Activated naive CD8-positive, alpha-beta T cell treated with anti-CD3 and anti-CD28 coated beads, Interleukin-2, amount 50 U/mL, for 24 hours (primary cell): Measurements from ENCODE around the gene APOLD1.
"Not testable (repeated sequence)": the region's sequence is repeated elsewhere in the genome, so short reads cannot be mapped to it uniquely, and the experiment has no call there.

ENCODE experiments used
- ATAC-seq: fragments of 150-1000 bp; cut with Tn5 transposase; one replicate; pipeline ENCODE4 v1.10.0; 2021
- DNase-seq: peaks from one replicate; pipeline ENCODE4 v3.0.0; 2021
- H3K27ac Mint-ChIP-seq: one replicate; pipeline ENCODE4 v1.8.0; 2021; ENCODE audit warnings: mild to moderate bottlenecking, mixed read lengths
- H3K27me3 Mint-ChIP-seq: one replicate; pipeline ENCODE4 v1.8.0; 2021; ENCODE audit warnings: mixed read lengths
- H3K36me3 Mint-ChIP-seq: one replicate; pipeline ENCODE4 v1.8.0; 2021; ENCODE audit warnings: low read depth, mixed read lengths
- H3K4me1 Mint-ChIP-seq: one replicate; pipeline ENCODE4 v1.8.0; 2021; ENCODE audit warnings: mixed read lengths
- H3K4me3 Mint-ChIP-seq: one replicate; pipeline ENCODE4 v1.8.0; 2021; ENCODE audit warnings: mild to moderate bottlenecking, moderate library complexity, mixed read lengths
- H3K9me3 Mint-ChIP-seq: one replicate; pipeline ENCODE4 v1.8.0; 2021; ENCODE audit warnings: mixed read lengths

Gene APOLD1

GRCh38 chr12:12784911-12785814, at the start of gene APOLD1:
Gene APOLD1, plus strand, starts transcription at chr12:12785659. Its CDS starts 33 bp downstream, at chr12:12785692.
- Mint-ChIP-seq H3K27me3 (no peaks in the 10 kb centered on the region), H3K4me3 (peak within 1 kb of the TSS; percentile 84), H3K27ac (peak within 1 kb of the TSS; percentile 78), H3K36me3 (peaks cover 2% of the 10 kb centered on the region), H3K4me1 (peaks cover 33% of the 10 kb centered on the region), H3K9me3 (no peaks in the 10 kb centered on the region)
- DNase-seq (no peak), ATAC-seq (no peak)

- DNase-seq (no peak), ATAC-seq (peak; percentile 86)
- no peaks in the 10 kb centered on the region for H3K27me3 Mint-ChIP-seq
- no peaks in the 10 kb centered on the region for H3K9me3 Mint-ChIP-seq
- peak overlapping the region; percentile 87 for H3K27ac Mint-ChIP-seq
- H3K4me1 Mint-ChIP-seq: peaks cover 29% of the 10 kb centered on the region
- H3K36me3 Mint-ChIP-seq: no peaks in the 10 kb centered on the region
- peak overlapping the region; percentile 65 for H3K4me3 Mint-ChIP-seq
These were observed 48.4 kb upstream of the APOLD1 start for GRCh38 chr12:12736759-12737676.

GRCh38 chr12:12738152-12738551, 47.3 kb upstream of the APOLD1 start:
- H3K27me3 Mint-ChIP-seq, H3K4me3 Mint-ChIP-seq, H3K9me3 Mint-ChIP-seq, H3K36me3 Mint-ChIP-seq, DNase-seq, ATAC-seq, H3K27ac Mint-ChIP-seq: not testable (repeated sequence)
- H3K4me1 Mint-ChIP-seq: peaks cover 29% of the 10 kb centered on the region

GRCh38 chr12:12741660-12742059, 43.8 kb upstream of the APOLD1 start:
- DNase-seq (no peak), ATAC-seq (no peak)
- no peaks in the 10 kb centered on the region for H3K36me3 Mint-ChIP-seq
- H3K4me3 Mint-ChIP-seq: no peak overlapping the region
- no peak overlapping the region for H3K27ac Mint-ChIP-seq
- H3K27me3 Mint-ChIP-seq: no peaks in the 10 kb centered on the region
- H3K4me1 Mint-ChIP-seq: peaks cover 11% of the 10 kb centered on the region
- H3K9me3 Mint-ChIP-seq: no peaks in the 10 kb centered on the region

- H3K27me3 Mint-ChIP-seq: no peaks in the 10 kb centered on the region
- H3K27ac Mint-ChIP-seq: no peak overlapping the region
- DNase-seq (no peak), ATAC-seq (no peak)
- no peaks in the 10 kb centered on the region for H3K9me3 Mint-ChIP-seq
- no peaks in the 10 kb centered on the region for H3K36me3 Mint-ChIP-seq
- no peaks in the 10 kb centered on the region for H3K4me1 Mint-ChIP-seq
- H3K4me3 Mint-ChIP-seq: no peak overlapping the region
These were observed 40.7 kb upstream of the APOLD1 start for GRCh38 chr12:12744546-12745305.

- H3K36me3 Mint-ChIP-seq: no peaks in the 10 kb centered on the region
- no peaks in the 10 kb centered on the region for H3K4me1 Mint-ChIP-seq
- no peak overlapping the region for H3K27ac Mint-ChIP-seq
- no peaks in the 10 kb centered on the region for H3K27me3 Mint-ChIP-seq
- H3K4me3 Mint-ChIP-seq: no peak overlapping the region
- DNase-seq (no peak), ATAC-seq (no peak)
- H3K9me3 Mint-ChIP-seq: no peaks in the 10 kb centered on the region
These were observed 39.8 kb upstream of the APOLD1 start for GRCh38 chr12:12745576-12746211.

GRCh38 chr12:12747278-12747677, 38.2 kb upstream of the APOLD1 start:
- Mint-ChIP-seq H3K36me3 (peaks cover 2% of the 10 kb centered on the region), H3K27ac (no peak overlapping the region), H3K4me1 (no peaks in the 10 kb centered on the region), H3K4me3 (no peak overlapping the region), H3K9me3 (no peaks in the 10 kb centered on the region), H3K27me3 (no peaks in the 10 kb centered on the region)
- no peak for DNase-seq
- ATAC-seq: no peak

GRCh38 chr12:12748044-12748443, 37.4 kb upstream of the APOLD1 start:
- DNase-seq (no peak), ATAC-seq (no peak)
- Mint-ChIP-seq H3K27ac (no peak overlapping the region), H3K36me3 (peaks cover 2% of the 10 kb centered on the region), H3K27me3 (no peaks in the 10 kb centered on the region), H3K4me1 (no peaks in the 10 kb centered on the region), H3K9me3 (no peaks in the 10 kb centered on the region), H3K4me3 (no peak overlapping the region)

- no peaks in the 10 kb centered on the region for H3K4me1 Mint-ChIP-seq
- H3K4me3 Mint-ChIP-seq: no peak overlapping the region
These were observed 36.0 kb upstream of the APOLD1 start for GRCh38 chr12:12749433-12749832.

GRCh38 chr12:12755923-12756322, 29.5 kb upstream of the APOLD1 start:
- peaks cover 2% of the 10 kb centered on the region for H3K36me3 Mint-ChIP-seq
- H3K4me1 Mint-ChIP-seq: no peaks in the 10 kb centered on the region
- no peak for DNase-seq
- no peaks in the 10 kb centered on the region for H3K9me3 Mint-ChIP-seq
- no peak overlapping the region for H3K27ac Mint-ChIP-seq
- H3K4me3 Mint-ChIP-seq: no peak overlapping the region
- no peaks in the 10 kb centered on the region for H3K27me3 Mint-ChIP-seq
- no peak for ATAC-seq

More at GRCh38 chr12:12749433-12749832, 36.0 kb upstream of the APOLD1 start:
- DNase-seq (no peak), ATAC-seq (no peak)
- H3K9me3 Mint-ChIP-seq: no peaks in the 10 kb centered on the region
- H3K27ac Mint-ChIP-seq: no peak overlapping the region
- no peaks in the 10 kb centered on the region for H3K27me3 Mint-ChIP-seq
- H3K36me3 Mint-ChIP-seq: peaks cover 2% of the 10 kb centered on the region

- no peak overlapping the region for H3K4me3 Mint-ChIP-seq
- no peak overlapping the region for H3K27ac Mint-ChIP-seq
- no peaks in the 10 kb centered on the region for H3K4me1 Mint-ChIP-seq
- ATAC-seq: no peak
- no peak for DNase-seq
- H3K27me3 Mint-ChIP-seq: no peaks in the 10 kb centered on the region
- H3K36me3 Mint-ChIP-seq: no peaks in the 10 kb centered on the region
- no peaks in the 10 kb centered on the region for H3K9me3 Mint-ChIP-seq
These were observed 28.3 kb upstream of the APOLD1 start for GRCh38 chr12:12757121-12757520.

GRCh38 chr12:12759234-12759915, 26.1 kb upstream of the APOLD1 start:
- no peaks in the 10 kb centered on the region for H3K36me3 Mint-ChIP-seq
- H3K9me3 Mint-ChIP-seq: no peaks in the 10 kb centered on the region
- no peak overlapping the region for H3K27ac Mint-ChIP-seq

GRCh38 chr12:12764824-12765223, 20.6 kb upstream of the APOLD1 start:
- Mint-ChIP-seq H3K27me3 (no peaks in the 10 kb centered on the region), H3K9me3 (peaks cover 2% of the 10 kb centered on the region)
- DNase-seq: no peak

More at GRCh38 chr12:12759234-12759915, 26.1 kb upstream of the APOLD1 start:
- DNase-seq: no peak
- no peaks in the 10 kb centered on the region for H3K4me1 Mint-ChIP-seq
- H3K4me3 Mint-ChIP-seq: no peak overlapping the region
- no peaks in the 10 kb centered on the region for H3K27me3 Mint-ChIP-seq
- no peak for ATAC-seq

More at GRCh38 chr12:12764824-12765223, 20.6 kb upstream of the APOLD1 start:
- Mint-ChIP-seq H3K36me3 (no peaks in the 10 kb centered on the region), H3K4me3 (no peak overlapping the region), H3K4me1 (no peaks in the 10 kb centered on the region), H3K27ac (no peak overlapping the region)
- no peak for ATAC-seq
